ENCODE results near the gene HEYL.

Gene HEYL

DNA sequence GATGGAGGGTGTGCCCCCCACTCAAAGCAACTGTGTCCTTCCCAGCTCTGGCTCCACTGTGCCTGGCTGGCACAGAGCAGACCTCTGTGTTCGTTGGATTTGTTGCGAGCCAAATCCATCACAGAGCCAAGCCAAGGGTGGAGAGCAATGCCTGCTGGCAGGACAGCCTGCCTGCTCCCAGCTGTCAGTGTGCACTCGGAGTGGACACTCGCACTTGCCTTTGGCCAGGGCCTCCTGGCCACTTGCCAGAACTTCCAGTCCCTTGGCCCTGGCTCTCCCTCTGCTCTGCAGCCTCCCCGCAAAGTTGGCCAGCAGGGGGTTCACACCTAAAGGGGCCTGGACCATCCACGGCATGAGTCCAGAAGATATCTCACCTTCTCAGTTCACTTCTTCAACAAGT, 16.4 kb downstream of the HEYL start:
- Histone ChIP-seq H3K36me3 (peaks cover 27% of the 10 kb centered on the region), H3K27me3 (ENCODE audit: insufficient read depth, low read depth, severe bottlenecking) (no peaks in the 10 kb centered on the region), H3K27ac (no peak overlapping the region), H3K4me3 (ENCODE audit: low read depth, low read length) (no peak overlapping the region), H3K9me3 (ENCODE audit: severe bottlenecking) (no peaks in the 10 kb centered on the region)
- no peak for DNase-seq
- TF ChIP-seq, protein P1, sequence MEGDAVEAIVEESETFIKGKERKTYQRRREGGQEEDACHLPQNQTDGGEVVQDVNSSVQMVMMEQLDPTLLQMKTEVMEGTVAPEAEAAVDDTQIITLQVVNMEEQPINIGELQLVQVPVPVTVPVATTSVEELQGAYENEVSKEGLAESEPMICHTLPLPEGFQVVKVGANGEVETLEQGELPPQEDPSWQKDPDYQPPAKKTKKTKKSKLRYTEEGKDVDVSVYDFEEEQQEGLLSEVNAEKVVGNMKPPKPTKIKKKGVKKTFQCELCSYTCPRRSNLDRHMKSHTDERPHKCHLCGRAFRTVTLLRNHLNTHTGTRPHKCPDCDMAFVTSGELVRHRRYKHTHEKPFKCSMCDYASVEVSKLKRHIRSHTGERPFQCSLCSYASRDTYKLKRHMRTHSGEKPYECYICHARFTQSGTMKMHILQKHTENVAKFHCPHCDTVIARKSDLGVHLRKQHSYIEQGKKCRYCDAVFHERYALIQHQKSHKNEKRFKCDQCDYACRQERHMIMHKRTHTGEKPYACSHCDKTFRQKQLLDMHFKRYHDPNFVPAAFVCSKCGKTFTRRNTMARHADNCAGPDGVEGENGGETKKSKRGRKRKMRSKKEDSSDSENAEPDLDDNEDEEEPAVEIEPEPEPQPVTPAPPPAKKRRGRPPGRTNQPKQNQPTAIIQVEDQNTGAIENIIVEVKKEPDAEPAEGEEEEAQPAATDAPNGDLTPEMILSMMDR (IDR thresholded peaks at IDR 0.05; ENCODE audit: low read depth, low read length), result no peak

- H3K27ac ChIP-seq, result no peak overlapping the region
- no peak for DNase-seq
- H3K4me3 ChIP-seq (ENCODE audit: low read depth, low read length), result no peak overlapping the region
- peaks cover 20% of the 10 kb centered on the region for H3K36me3 ChIP-seq
- TF ChIP-seq, protein P1 (IDR thresholded peaks at IDR 0.05; ENCODE audit: low read depth, low read length), result no peak
- no peaks in the 10 kb centered on the region for H3K9me3 ChIP-seq (ENCODE audit: severe bottlenecking)
- no peaks in the 10 kb centered on the region for H3K27me3 ChIP-seq (ENCODE audit: insufficient read depth, low read depth, severe bottlenecking)
These were observed 17.0 kb downstream of the HEYL start for GRCh38 chr1:39622427-39622826.

DNA sequence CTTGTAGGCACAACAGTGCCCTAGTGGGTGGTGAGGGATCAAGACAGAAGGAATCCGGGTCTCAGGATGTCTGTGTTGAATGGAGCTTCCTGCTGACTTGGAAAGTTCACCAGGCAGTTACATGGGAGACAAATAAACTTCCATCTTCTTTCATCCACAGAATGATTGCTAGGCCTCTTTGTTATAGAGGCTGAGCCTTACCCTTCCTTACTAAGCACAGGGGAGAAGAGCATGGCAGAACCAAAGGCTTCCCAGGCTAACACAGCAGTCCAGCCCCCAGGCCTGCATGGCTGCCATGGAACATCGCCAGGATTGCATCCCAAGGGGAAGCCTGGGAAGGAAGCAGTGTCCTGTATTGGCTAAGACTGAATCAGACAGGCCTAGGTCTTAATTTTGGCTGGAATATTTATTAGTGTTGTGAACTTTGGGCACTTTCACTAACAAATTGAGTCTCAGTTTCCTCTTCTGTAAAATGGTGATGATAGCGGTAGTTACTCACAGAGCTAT, 18.7 kb downstream of the HEYL start:
- TF ChIP-seq, protein P1 (IDR thresholded peaks at IDR 0.05; ENCODE audit: low read depth, low read length), result no peak
- Histone ChIP-seq H3K9me3 (ENCODE audit: severe bottlenecking) (no peaks in the 10 kb centered on the region), H3K36me3 (peaks cover 8% of the 10 kb centered on the region), H3K27me3 (ENCODE audit: insufficient read depth, low read depth, severe bottlenecking) (no peaks in the 10 kb centered on the region), H3K4me3 (ENCODE audit: low read depth, low read length) (no peak overlapping the region), H3K27ac (no peak overlapping the region)
- DNase-seq, result no peak

- TF ChIP-seq, protein P1 (IDR thresholded peaks at IDR 0.05; ENCODE audit: low read depth, low read length), result no peak
- no peak for DNase-seq
- Histone ChIP-seq H3K27ac (no peak overlapping the region), H3K9me3 (ENCODE audit: severe bottlenecking) (no peaks in the 10 kb centered on the region), H3K36me3 (no peaks in the 10 kb centered on the region), H3K27me3 (ENCODE audit: insufficient read depth, low read depth, severe bottlenecking) (no peaks in the 10 kb centered on the region), H3K4me3 (ENCODE audit: low read depth, low read length) (no peak overlapping the region)
These were observed 21.9 kb downstream of the HEYL start for GRCh38 chr1:39617488-39618049.

GRCh38 chr1:39615086-39615673, 24.3 kb downstream of the HEYL start:
- Histone ChIP-seq H3K27ac (no peak overlapping the region), H3K4me3 (ENCODE audit: low read depth, low read length) (no peak overlapping the region), H3K27me3 (ENCODE audit: insufficient read depth, low read depth, severe bottlenecking) (no peaks in the 10 kb centered on the region), H3K9me3 (ENCODE audit: severe bottlenecking) (no peaks in the 10 kb centered on the region), H3K36me3 (no peaks in the 10 kb centered on the region)
- TF ChIP-seq, protein P1 (IDR thresholded peaks at IDR 0.05; ENCODE audit: low read depth, low read length), result no peak
- no peak for DNase-seq

GRCh38 chr1:39614488-39614887, 25.0 kb downstream of the HEYL start:
- H3K9me3 ChIP-seq (ENCODE audit: severe bottlenecking), result no peaks in the 10 kb centered on the region
- H3K36me3 ChIP-seq, result no peaks in the 10 kb centered on the region
- TF ChIP-seq, protein P1 (IDR thresholded peaks at IDR 0.05; ENCODE audit: low read depth, low read length), result no peak
- H3K27me3 ChIP-seq (ENCODE audit: insufficient read depth, low read depth, severe bottlenecking), result no peaks in the 10 kb centered on the region
- no peak overlapping the region for H3K27ac ChIP-seq
- H3K4me3 ChIP-seq (ENCODE audit: low read depth, low read length), result no peak overlapping the region
- no peak for DNase-seq
